Stomach (tissue), 9 donors: ENCODE measurements around the gene CYFIP1. TPM values are rescaled to one million over a fixed set of nuclear protein-coding genes. Genes with fewer than 3 reads are reported as not detected.

ENCODE experiments used
- DNase-seq, 2 donors: peaks; one replicate each; pipeline versions ENCODE4 v3.0.0 to v3.0.0-alpha.2; 2013 to 2019
- H3K27ac ChIP-seq, 5 donors: fragments of 200-600 bp in 4 of 5; sonication (generic) in 4 of 5; one replicate each; pipeline ENCODE4 v1.5.1; 2013 to 2019; ENCODE audit warnings: mild to moderate bottlenecking in 1 of 5, moderate library complexity in 1 of 5
- H3K27me3 ChIP-seq, 3 donors: fragments of 200-600 bp; sonication (generic); one replicate each; pipeline ENCODE4 v1.5.1; 2017 to 2019; ENCODE audit warnings: mixed run types in 1 of 3
- H3K36me3 ChIP-seq, 4 donors: fragments of 200-600 bp; sonication (generic); 1 replicate in 3 of 4; 2 replicates in 1 of 4; pipeline ENCODE4 v1.5.1; 2016 to 2019
- H3K4me1 ChIP-seq, 4 donors: fragments of 200-600 bp; sonication (generic); one replicate each; pipeline ENCODE4 v1.5.1; 2016 to 2019
- H3K4me3 ChIP-seq, 4 donors: fragments of 200-600 bp; sonication (generic) in 3 of 4; one replicate each; pipeline ENCODE4 v1.5.1; 2016 to 2019; ENCODE audit warnings: mild to moderate bottlenecking in 1 of 4
- H3K9me3 ChIP-seq, 4 donors: fragments of 200-600 bp; sonication (generic); one replicate each; pipeline ENCODE4 v1.5.1; 2016 to 2019
- EP300 ChIP-seq: sonication (generic); formaldehyde crosslinking; IDR thresholded peaks from one replicate; pipeline ENCODE4 v1.6.1; 2017; ENCODE audit warnings: antibody characterized with exemption
- POLR2A ChIP-seq, 4 donors: fragments of 450-650 bp; IDR thresholded peaks; one replicate each; pipeline ENCODE4 v1.6.1; 2016; ENCODE audit warnings: antibody characterized with exemption in 4 of 4, control low read depth in 2 of 4, mild to moderate bottlenecking in 1 of 4, moderate library complexity in 1 of 4
- POLR2AphosphoS5 ChIP-seq, 3 donors: sonication (generic); formaldehyde crosslinking; IDR thresholded peaks; one replicate each; pipeline ENCODE4 v1.6.1; 2016; ENCODE audit warnings: antibody characterized with exemption in 3 of 3
- WGBS, 5 donors: extraction: QIAGEN DNeasy Blood & Tissue Kit in 3 of 5; methylation state at CpG; one replicate each; pipeline versions ENCODE4 v1.1.5 to v1.1.7; 2013 to 2018; 5-methylcytosine and 5-hydroxymethylcytosine counted together
- intact Hi-C: fragments of 100-400 bp; cut with DNase I; formaldehyde crosslinking; loops from one replicate; pipeline ENCODE4 v1.15.1; 2023; ENCODE audit warnings: low total_unique reads
- polyA plus RNA-seq, 3 donors: library from polyadenylated mRNA; stranded (reverse); fragments of 200-250 nt; gene quantifications; one replicate each; pipeline ENCODE4 v1.2.3, GENCODE V29; 2013
- total RNA-seq, 5 donors: library from RNA; depleted of rRNA; stranded (reverse); fragments of >200 nt; gene quantifications; one replicate each; pipeline versions ENCODE4 v1.1.0 to v1.2.3, GENCODE V29; 2014 to 2016
- TF ChIP-seq, protein P1 (sequence below), 7 experiments: fragments of 450-650 bp in 4 of 7; fragments of 200-600 bp in 3 of 7; sonication (generic) in 3 of 7; IDR thresholded peaks; one replicate each; pipeline ENCODE4 v1.5.1; 2016 to 2019; ENCODE audit warnings: antibody characterized with exemption in 7 of 7, control low read depth in 2 of 7, mild to moderate bottlenecking in 1 of 7
- donor health status: healthy with polysubstance abuse.
- donor health status: Bipolar disorder and iron deficiency.
- donor health status: healthy.

Gene CYFIP1
- total and polyA plus RNA-seq, 8 donors, result 21.8 to 214 (median 61.6) TPM

DNA sequence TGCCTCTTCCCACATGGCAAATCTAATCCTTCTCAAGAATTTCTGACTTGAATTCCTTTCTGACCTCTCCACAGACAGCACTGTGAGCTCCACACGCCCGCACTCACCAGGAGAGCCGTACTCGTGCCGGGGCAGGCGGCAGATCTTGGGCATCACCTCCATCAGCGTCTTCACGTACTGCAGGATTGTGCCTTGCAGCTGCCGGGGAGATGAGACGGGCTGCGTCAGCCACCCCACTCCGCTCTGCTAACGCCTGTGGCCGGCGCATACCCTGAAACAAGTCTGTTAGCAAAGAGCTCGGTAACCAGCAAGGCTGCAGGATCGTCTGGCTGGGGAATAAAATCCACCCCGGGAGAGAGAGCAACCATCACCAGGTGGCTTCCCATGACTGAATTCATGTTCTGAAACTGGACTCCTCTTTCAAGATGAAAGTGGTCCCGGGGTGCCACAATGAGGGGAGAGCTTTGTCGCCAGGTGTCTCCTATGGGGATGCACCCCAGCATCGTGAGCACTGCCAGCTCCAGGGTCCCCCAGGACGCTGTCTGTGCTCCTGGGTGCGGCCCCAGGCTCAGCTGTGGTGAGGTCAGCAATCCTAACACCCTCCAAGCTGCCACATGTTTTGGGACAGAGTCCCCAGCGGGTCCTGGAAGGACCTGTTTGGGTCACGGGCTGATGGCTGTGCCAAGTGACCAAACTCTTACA, 98.3 kb downstream of the CYFIP1 start:
- TF ChIP-seq POLR2AphosphoS5 (IDR thresholded peaks at IDR 0.05) (no peak), EP300 (no peak), POLR2A (IDR thresholded peaks at IDR 0.05) (no peak)
- TF ChIP-seq, protein P1, sequence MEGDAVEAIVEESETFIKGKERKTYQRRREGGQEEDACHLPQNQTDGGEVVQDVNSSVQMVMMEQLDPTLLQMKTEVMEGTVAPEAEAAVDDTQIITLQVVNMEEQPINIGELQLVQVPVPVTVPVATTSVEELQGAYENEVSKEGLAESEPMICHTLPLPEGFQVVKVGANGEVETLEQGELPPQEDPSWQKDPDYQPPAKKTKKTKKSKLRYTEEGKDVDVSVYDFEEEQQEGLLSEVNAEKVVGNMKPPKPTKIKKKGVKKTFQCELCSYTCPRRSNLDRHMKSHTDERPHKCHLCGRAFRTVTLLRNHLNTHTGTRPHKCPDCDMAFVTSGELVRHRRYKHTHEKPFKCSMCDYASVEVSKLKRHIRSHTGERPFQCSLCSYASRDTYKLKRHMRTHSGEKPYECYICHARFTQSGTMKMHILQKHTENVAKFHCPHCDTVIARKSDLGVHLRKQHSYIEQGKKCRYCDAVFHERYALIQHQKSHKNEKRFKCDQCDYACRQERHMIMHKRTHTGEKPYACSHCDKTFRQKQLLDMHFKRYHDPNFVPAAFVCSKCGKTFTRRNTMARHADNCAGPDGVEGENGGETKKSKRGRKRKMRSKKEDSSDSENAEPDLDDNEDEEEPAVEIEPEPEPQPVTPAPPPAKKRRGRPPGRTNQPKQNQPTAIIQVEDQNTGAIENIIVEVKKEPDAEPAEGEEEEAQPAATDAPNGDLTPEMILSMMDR (IDR thresholded peaks at IDR 0.05), result no peak
- no peak for DNase-seq
- Histone ChIP-seq H3K9me3 (peaks cover 0 to 8% (median 0%) of the 10 kb centered on the region in 4 donors), H3K4me1 (peaks cover 0 to 6% (median 0%) of the 10 kb centered on the region in 4 donors), H3K36me3 (peaks cover 45 to 72% (median 71%) of the 10 kb centered on the region in 4 donors), H3K27ac (no peak overlapping the region), H3K4me3 (no peak overlapping the region), H3K27me3 (no peaks in the 10 kb centered on the region)
- WGBS, 5 donors, result 93 to 97% (median 96%) methylated on average over 14 to 25 of the region's 25 CpGs
- intact Hi-C loops, result no loop called here

GRCh38 chr15:22880981-22881738, 99.0 kb downstream of the CYFIP1 start:
- Histone ChIP-seq H3K27me3 (no peaks in the 10 kb centered on the region), H3K36me3 (peaks cover 45 to 75% (median 73%) of the 10 kb centered on the region in 4 donors), H3K27ac (no peak overlapping the region), H3K4me3 (no peak overlapping the region), H3K4me1 (peaks cover 0 to 6% (median 0%) of the 10 kb centered on the region in 4 donors), H3K9me3 (peaks cover 0 to 8% (median 0%) of the 10 kb centered on the region in 4 donors)
- no peak for DNase-seq
- TF ChIP-seq, protein P1 (IDR thresholded peaks at IDR 0.05), result no peak
- TF ChIP-seq POLR2A (IDR thresholded peaks at IDR 0.05), result no peak
- 86 to 94% (median 91%) methylated on average over 19 of the region's 19 CpGs for WGBS, 5 donors
- intact Hi-C loops, result no loop called here

GRCh38 chr15:22880068-22880980, 99.8 kb downstream of the CYFIP1 start:
- no peak for DNase-seq
- WGBS, 5 donors, result 84 to 95% (median 91%) methylated on average over 29 to 33 of the region's 33 CpGs
- TF ChIP-seq, protein P1 (IDR thresholded peaks at IDR 0.05), result no peak
- TF ChIP-seq POLR2AphosphoS5 (IDR thresholded peaks at IDR 0.05) (no peak), EP300 (no peak), POLR2A (IDR thresholded peaks at IDR 0.05) (no peak)

DNA sequence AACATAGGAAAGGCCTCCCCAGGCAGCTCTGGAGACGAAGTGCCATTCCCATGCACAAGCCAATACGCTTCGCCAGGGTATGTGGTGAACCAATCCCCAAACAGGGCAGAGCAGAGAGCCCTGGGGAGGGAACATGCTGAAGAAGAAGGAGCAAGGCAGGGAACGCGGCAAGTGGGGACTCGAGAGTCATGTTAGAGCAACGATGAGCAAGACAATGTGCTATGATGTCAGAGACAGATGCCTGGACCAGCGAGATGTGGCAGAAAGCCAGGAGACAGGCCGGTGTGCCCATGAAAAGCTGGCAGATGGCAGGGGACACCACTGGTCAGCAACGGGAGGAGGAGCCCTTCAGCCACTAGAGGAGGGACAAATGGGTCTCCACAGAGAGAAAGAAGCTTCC, 102.1 kb downstream of the CYFIP1 start:
- Histone ChIP-seq H3K36me3 (peaks cover 69 to 100% (median 99%) of the 10 kb centered on the region in 4 donors), H3K27me3 (no peaks in the 10 kb centered on the region), H3K4me3 (no peak overlapping the region), H3K4me1 (no peaks in the 10 kb centered on the region), H3K27ac (no peak overlapping the region), H3K9me3 (peaks cover 0 to 8% (median 0%) of the 10 kb centered on the region in 4 donors)
- TF ChIP-seq POLR2AphosphoS5 (IDR thresholded peaks at IDR 0.05), result no peak
- no peak for TF ChIP-seq EP300
- TF ChIP-seq POLR2A (IDR thresholded peaks at IDR 0.05), result no peak
- TF ChIP-seq, protein P1 (IDR thresholded peaks at IDR 0.05), result no peak
- no peak for DNase-seq
- intact Hi-C loops, result no loop called here
- 89 to 95% (median 92%) methylated on average over 10 of the region's 10 CpGs for WGBS, 5 donors

More at GRCh38 chr15:22880068-22880980, 99.8 kb downstream of the CYFIP1 start:
- H3K9me3 ChIP-seq, result peaks cover 0 to 8% (median 0%) of the 10 kb centered on the region in 4 donors
- no peaks in the 10 kb centered on the region for H3K27me3 ChIP-seq
- H3K36me3 ChIP-seq, result peaks cover 51 to 82% (median 81%) of the 10 kb centered on the region in 4 donors
- intact Hi-C loops, result no loop called here
- peaks cover 0 to 6% (median 0%) of the 10 kb centered on the region in 4 donors for H3K4me1 ChIP-seq
- H3K27ac ChIP-seq, result no peak overlapping the region
- H3K4me3 ChIP-seq, result no peak overlapping the region
